Measurements from ENCODE around the gene STOML3. TPM values are rescaled to one million over a fixed set of nuclear protein-coding genes. Genes with fewer than 3 reads are reported as not detected.

Gene STOML3
- total RNA-seq, 4 donors from 2014 or later = not detected

- Histone ChIP-seq H3K9me3 (no peaks in the 10 kb centered on the region), H3K27ac (no peak overlapping the region), H3K4me1 (no peaks in the 10 kb centered on the region), H3K27me3 (no peaks in the 10 kb centered on the region), H3K4me3 (no peak overlapping the region), H3K36me3 (no peaks in the 10 kb centered on the region)
- TF ChIP-seq CTCF (IDR thresholded peaks at IDR 0.05) (no peak), POLR2A (IDR thresholded peaks at IDR 0.05) (no peak)
- DNase-seq = no peak
These were observed 46.4 kb downstream of the STOML3 start for GRCh38 chr13:38944219-38944618.

GRCh38 chr13:38943231-38943630, 47.4 kb downstream of the STOML3 start:
- Histone ChIP-seq H3K4me1 (no peaks in the 10 kb centered on the region), H3K9me3 (no peaks in the 10 kb centered on the region), H3K36me3 (no peaks in the 10 kb centered on the region), H3K27me3 (no peaks in the 10 kb centered on the region), H3K4me3 (no peak overlapping the region), H3K27ac (no peak overlapping the region)
- TF ChIP-seq CTCF (IDR thresholded peaks at IDR 0.05) = no peak
- no peak for DNase-seq

GRCh38 chr13:38941353-38941945, 49.2 kb downstream of the STOML3 start:
- Histone ChIP-seq H3K4me1 (no peaks in the 10 kb centered on the region), H3K9me3 (no peaks in the 10 kb centered on the region), H3K36me3 (no peaks in the 10 kb centered on the region), H3K27ac (no peak overlapping the region), H3K4me3 (no peak overlapping the region), H3K27me3 (no peaks in the 10 kb centered on the region)
- DNase-seq = no peak
- TF ChIP-seq CTCF (IDR thresholded peaks at IDR 0.05) (no peak), POLR2A (IDR thresholded peaks at IDR 0.05) (no peak)

GRCh38 chr13:38933786-38934185, 56.8 kb downstream of the STOML3 start:
- H3K36me3 ChIP-seq = no peaks in the 10 kb centered on the region
- no peaks in the 10 kb centered on the region for H3K4me1 ChIP-seq
- no peak for DNase-seq
- H3K4me3 ChIP-seq = no peak overlapping the region
- no peaks in the 10 kb centered on the region for H3K27me3 ChIP-seq
- TF ChIP-seq CTCF (IDR thresholded peaks at IDR 0.05) (no peak), POLR2A (IDR thresholded peaks at IDR 0.05) (no peak)
- no peak overlapping the region for H3K27ac ChIP-seq
- no peaks in the 10 kb centered on the region for H3K9me3 ChIP-seq

- Histone ChIP-seq H3K9me3 (no peaks in the 10 kb centered on the region), H3K27ac (no peak overlapping the region), H3K4me1 (no peaks in the 10 kb centered on the region), H3K36me3 (no peaks in the 10 kb centered on the region), H3K4me3 (no peak overlapping the region), H3K27me3 (no peaks in the 10 kb centered on the region)
- TF ChIP-seq CTCF (IDR thresholded peaks at IDR 0.05) (no peak), POLR2A (IDR thresholded peaks at IDR 0.05) (no peak)
- no peak for DNase-seq
These were observed 68.5 kb downstream of the STOML3 start for GRCh38 chr13:38922170-38922569.

- no peak overlapping the region for H3K27ac ChIP-seq
- no peaks in the 10 kb centered on the region for H3K9me3 ChIP-seq
- no peaks in the 10 kb centered on the region for H3K36me3 ChIP-seq
- TF ChIP-seq POLR2A (IDR thresholded peaks at IDR 0.05) (no peak), CTCF (IDR thresholded peaks at IDR 0.05) (no peak)
- no peaks in the 10 kb centered on the region for H3K4me1 ChIP-seq
- no peak for DNase-seq
- no peak overlapping the region for H3K4me3 ChIP-seq
- H3K27me3 ChIP-seq = no peaks in the 10 kb centered on the region
These were observed 69.5 kb downstream of the STOML3 start for GRCh38 chr13:38921081-38921480.

Data from Peyer's patch (tissue), 4 donors.